NCI-H128 (cell line): ENCODE results near the gene NAIF1.
"Not testable (repeated sequence)": the region's sequence is repeated elsewhere in the genome, so short reads cannot be mapped to it uniquely, and the experiment has no call there.

ENCODE experiments used
- DNase-seq: peaks from one replicate; lab custom pipeline; 2025; ENCODE audit not compliant: unreplicated experiment; lab: John Stamatoyannopoulos, UW

Gene NAIF1

GRCh38 chr9:128034821-128035652, 32.1 kb downstream of the NAIF1 start:
- DNase-seq = peak; percentile 81

DNA sequence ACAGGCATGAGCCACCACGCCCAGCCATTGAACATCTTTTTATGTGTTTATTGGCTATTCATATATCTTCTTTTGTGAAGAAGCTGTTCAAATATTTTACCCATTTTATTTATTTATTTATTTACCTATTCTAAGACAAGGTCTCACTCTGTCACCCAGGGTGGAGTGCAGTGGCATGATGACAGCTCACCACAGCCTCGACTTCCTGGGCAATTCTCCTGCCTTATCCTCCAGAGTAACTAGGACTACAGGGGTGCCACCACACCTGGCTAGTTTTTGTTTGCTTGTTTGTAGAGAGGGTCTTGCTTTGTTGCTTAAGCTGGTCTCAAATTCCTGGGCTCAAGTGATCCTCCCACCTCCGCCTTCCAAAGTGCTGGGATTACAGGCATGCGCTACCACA, 33.5 kb downstream of the NAIF1 start:
- no peak for DNase-seq

GRCh38 chr9:128027705-128028104, 39.4 kb downstream of the NAIF1 start:
- no peak for DNase-seq

- DNase-seq = no peak
These were observed 40.2 kb downstream of the NAIF1 start for GRCh38 chr9:128026773-128027541.

- no peak for DNase-seq
These were observed 40.8 kb downstream of the NAIF1 start for GRCh38 chr9:128026255-128026772.

GRCh38 chr9:128025736-128026135, 41.4 kb downstream of the NAIF1 start:
- DNase-seq = no peak

GRCh38 chr9:128024761-128025308, 42.3 kb downstream of the NAIF1 start:
- DNase-seq = no peak

DNA sequence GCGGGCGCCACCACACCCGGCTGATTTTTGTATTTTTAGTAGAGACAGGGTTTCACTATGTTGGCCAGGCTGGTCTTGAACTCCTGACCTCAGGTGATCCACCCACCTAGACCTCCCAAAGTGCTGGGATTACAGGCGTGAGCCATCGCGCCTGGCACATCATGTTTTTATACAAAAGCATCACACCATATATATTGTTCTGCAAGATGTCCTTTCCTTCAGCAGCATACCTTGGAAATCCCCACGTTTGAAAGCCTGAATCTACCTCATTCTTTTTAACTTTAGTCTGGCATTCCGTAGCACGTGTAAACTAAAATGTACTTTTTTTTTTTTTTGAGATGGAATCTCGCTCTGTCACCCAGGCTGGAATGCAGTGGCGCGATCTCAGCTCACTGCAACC, 43.4 kb downstream of the NAIF1 start:
- DNase-seq = not testable (repeated sequence)

- DNase-seq = no peak
These were observed 44.2 kb downstream of the NAIF1 start for GRCh38 chr9:128022886-128023285.

- DNase-seq = no peak
These were observed 46.0 kb downstream of the NAIF1 start for GRCh38 chr9:128021098-128021497.

GRCh38 chr9:128020692-128021091, 46.4 kb downstream of the NAIF1 start:
- DNase-seq = no peak

DNA sequence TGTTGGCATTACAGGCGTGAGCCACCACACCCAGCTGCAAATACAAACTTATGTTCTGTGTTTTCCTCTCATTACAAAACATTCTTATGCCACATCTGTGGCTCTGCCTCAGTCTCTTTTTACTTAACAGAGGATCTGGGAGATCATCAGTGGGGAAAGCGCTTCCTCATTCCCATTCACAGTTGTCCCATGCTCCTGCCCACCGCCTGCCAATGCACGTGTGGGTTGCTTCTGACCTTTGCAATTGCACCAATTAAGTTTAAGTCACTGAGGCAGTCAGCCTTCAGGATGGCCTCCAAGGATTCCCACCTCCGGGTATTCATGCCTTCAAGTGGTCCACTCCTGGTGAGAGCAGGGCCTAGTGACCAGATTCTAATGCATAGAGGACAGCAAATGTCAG, 51.4 kb downstream of the NAIF1 start:
- DNase-seq = no peak
